Thyroid gland (tissue), 4 donors: Measurements from ENCODE around the gene PARD3. TPM values are rescaled to one million over a fixed set of nuclear protein-coding genes. Genes with fewer than 3 reads are reported as not detected.

Experiments
- DNase-seq, 2 donors: peaks; one replicate each; pipeline ENCODE4 v3.0.0-alpha.2; 2019
- H3K27ac ChIP-seq, 3 donors: fragments of 200-600 bp; sonication (generic); 1 replicate in 2 of 3; 2 replicates in 1 of 3; pipeline ENCODE4 v1.5.1; 2016 to 2019; ENCODE audit warnings: mild to moderate bottlenecking in 1 of 3, moderate library complexity in 1 of 3
- H3K27me3 ChIP-seq: fragments of 200-600 bp; sonication (generic); one replicate; pipeline ENCODE4 v1.5.1; 2019
- H3K36me3 ChIP-seq, 2 donors: fragments of 200-600 bp; sonication (generic); one replicate each; pipeline ENCODE4 v1.5.1; 2016 to 2019
- H3K4me1 ChIP-seq, 2 donors: fragments of 200-600 bp; sonication (generic); one replicate each; pipeline ENCODE4 v1.5.1; 2017 to 2019
- H3K4me3 ChIP-seq, 3 donors: fragments of 200-600 bp; sonication (generic); replicated peaks in 1 of 3; 1 replicate in 2 of 3; 2 replicates in 1 of 3; pipeline ENCODE4 v1.5.1; 2016; ENCODE audit warnings: mild to moderate bottlenecking in 1 of 3
- H3K9me3 ChIP-seq: fragments of 200-600 bp; sonication (generic); one replicate; pipeline ENCODE4 v1.5.1; 2017
- POLR2A ChIP-seq, 2 donors: fragments of 450-650 bp; IDR thresholded peaks; one replicate each; pipeline ENCODE4 v1.6.1; 2017; ENCODE audit warnings: antibody characterized with exemption in 2 of 2, mild to moderate bottlenecking in 2 of 2, moderate library complexity in 1 of 2
- WGBS, 2 donors: methylation state at CpG; one replicate each; pipeline ENCODE4 v1.1.5; 2017; 5-methylcytosine and 5-hydroxymethylcytosine counted together
- intact Hi-C: fragments of 100-400 bp; cut with DNase I; formaldehyde crosslinking; loops from one replicate; pipeline ENCODE4 v1.15.1; 2023
- total RNA-seq, 4 donors: library from RNA; depleted of rRNA; stranded (reverse); fragments of >200 nt; gene quantifications; one replicate each; pipeline ENCODE4 v1.2.3, GENCODE V29; 2016
- TF ChIP-seq, protein P1 (sequence below), 6 experiments: fragments of 200-600 bp in 3 of 6; fragments of 450-650 bp in 3 of 6; sonication (generic) in 3 of 6; IDR thresholded peaks; one replicate each; pipeline ENCODE4 v1.5.1; 2016 to 2019; ENCODE audit warnings: antibody characterized with exemption in 6 of 6, mild to moderate bottlenecking in 2 of 6, inconsistent platforms in 1 of 6, moderate library complexity in 1 of 6

The PARD3 gene
- total RNA-seq, 4 donors from 2014 or later, result 48.6 to 88.4 (median 57.7) TPM

DNA sequence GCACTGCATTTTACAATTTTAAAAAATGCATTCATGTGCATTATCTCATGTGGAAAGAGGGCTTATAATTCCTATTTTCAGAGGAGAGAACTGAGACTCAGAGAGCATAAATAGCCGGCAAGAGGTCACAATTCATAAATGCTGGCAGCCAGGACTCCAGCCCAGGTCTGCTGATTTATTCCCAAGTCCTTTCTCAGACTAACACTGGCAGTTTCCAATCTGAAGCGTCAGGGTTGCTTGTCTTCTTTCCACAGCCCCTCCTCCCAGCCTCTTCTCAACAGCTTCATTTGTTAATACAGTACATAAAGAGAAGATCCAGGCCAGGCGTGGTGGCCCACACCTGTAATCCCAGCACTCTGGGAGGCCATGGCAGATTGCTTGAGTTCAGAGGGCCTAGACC lies 108.9 kb downstream of the PARD3 start:
- 83 to 86% methylated on average over 3 of the region's 3 CpGs for WGBS, 2 donors
- no peaks in the 10 kb centered on the region for H3K36me3 ChIP-seq
- H3K4me1 ChIP-seq, result peaks cover 10 to 44% of the 10 kb centered on the region in 2 donors
- TF ChIP-seq, protein P1, sequence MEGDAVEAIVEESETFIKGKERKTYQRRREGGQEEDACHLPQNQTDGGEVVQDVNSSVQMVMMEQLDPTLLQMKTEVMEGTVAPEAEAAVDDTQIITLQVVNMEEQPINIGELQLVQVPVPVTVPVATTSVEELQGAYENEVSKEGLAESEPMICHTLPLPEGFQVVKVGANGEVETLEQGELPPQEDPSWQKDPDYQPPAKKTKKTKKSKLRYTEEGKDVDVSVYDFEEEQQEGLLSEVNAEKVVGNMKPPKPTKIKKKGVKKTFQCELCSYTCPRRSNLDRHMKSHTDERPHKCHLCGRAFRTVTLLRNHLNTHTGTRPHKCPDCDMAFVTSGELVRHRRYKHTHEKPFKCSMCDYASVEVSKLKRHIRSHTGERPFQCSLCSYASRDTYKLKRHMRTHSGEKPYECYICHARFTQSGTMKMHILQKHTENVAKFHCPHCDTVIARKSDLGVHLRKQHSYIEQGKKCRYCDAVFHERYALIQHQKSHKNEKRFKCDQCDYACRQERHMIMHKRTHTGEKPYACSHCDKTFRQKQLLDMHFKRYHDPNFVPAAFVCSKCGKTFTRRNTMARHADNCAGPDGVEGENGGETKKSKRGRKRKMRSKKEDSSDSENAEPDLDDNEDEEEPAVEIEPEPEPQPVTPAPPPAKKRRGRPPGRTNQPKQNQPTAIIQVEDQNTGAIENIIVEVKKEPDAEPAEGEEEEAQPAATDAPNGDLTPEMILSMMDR (IDR thresholded peaks at IDR 0.05), result no peak
- no peak for TF ChIP-seq POLR2A (IDR thresholded peaks at IDR 0.05)
- H3K9me3 ChIP-seq, result no peaks in the 10 kb centered on the region
- H3K27me3 ChIP-seq, result no peaks in the 10 kb centered on the region
- H3K4me3 ChIP-seq, result no peak overlapping the region
- intact Hi-C loops, result no loop called here
- DNase-seq, result no peak
- no peak overlapping the region for H3K27ac ChIP-seq

GRCh38 chr10:34705563-34705962 lies 109.5 kb downstream of the PARD3 start:
- peaks cover 10 to 44% of the 10 kb centered on the region in 2 donors for H3K4me1 ChIP-seq
- TF ChIP-seq, protein P1 (IDR thresholded peaks at IDR 0.05), result no peak
- TF ChIP-seq POLR2A (IDR thresholded peaks at IDR 0.05), result no peak
- H3K27me3 ChIP-seq, result no peaks in the 10 kb centered on the region
- no peaks in the 10 kb centered on the region for H3K36me3 ChIP-seq
- no peak for DNase-seq
- no peak overlapping the region for H3K4me3 ChIP-seq
- 74 to 90% methylated on average over 1 of the region's 1 CpG for WGBS, 2 donors
- intact Hi-C loops, result no loop called here
- no peaks in the 10 kb centered on the region for H3K9me3 ChIP-seq
- no peak overlapping the region for H3K27ac ChIP-seq

- WGBS, 2 donors, result 33 to 37% methylated on average over 2 of the region's 2 CpGs
- H3K27ac ChIP-seq, result peak overlapping the region in 2 of 3 donors; percentile 7 to 59
- no peak for DNase-seq
- no peak overlapping the region for H3K4me3 ChIP-seq
- no peaks in the 10 kb centered on the region for H3K9me3 ChIP-seq
- intact Hi-C loops, result no loop called here
- peaks cover 10 to 42% of the 10 kb centered on the region in 2 donors for H3K4me1 ChIP-seq
- TF ChIP-seq POLR2A (IDR thresholded peaks at IDR 0.05), result no peak
- no peaks in the 10 kb centered on the region for H3K27me3 ChIP-seq
- no peaks in the 10 kb centered on the region for H3K36me3 ChIP-seq
Observed at GRCh38 chr10:34704526-34705184, 110.4 kb downstream of the PARD3 start.

GRCh38 chr10:34702982-34703381 lies 112.1 kb downstream of the PARD3 start:
- no peak for TF ChIP-seq POLR2A (IDR thresholded peaks at IDR 0.05)
- TF ChIP-seq, protein P1 (IDR thresholded peaks at IDR 0.05), result no peak
- Histone ChIP-seq H3K36me3 (no peaks in the 10 kb centered on the region), H3K27ac (peak overlapping the region in 1 of 3 donors; percentile 12), H3K9me3 (no peaks in the 10 kb centered on the region), H3K27me3 (no peaks in the 10 kb centered on the region), H3K4me1 (peaks cover 25 to 57% of the 10 kb centered on the region in 2 donors), H3K4me3 (no peak overlapping the region)
- WGBS, 2 donors, result 80 to 81% methylated on average over 2 of the region's 2 CpGs
- DNase-seq, result no peak
- intact Hi-C loops, result no loop called here

DNA sequence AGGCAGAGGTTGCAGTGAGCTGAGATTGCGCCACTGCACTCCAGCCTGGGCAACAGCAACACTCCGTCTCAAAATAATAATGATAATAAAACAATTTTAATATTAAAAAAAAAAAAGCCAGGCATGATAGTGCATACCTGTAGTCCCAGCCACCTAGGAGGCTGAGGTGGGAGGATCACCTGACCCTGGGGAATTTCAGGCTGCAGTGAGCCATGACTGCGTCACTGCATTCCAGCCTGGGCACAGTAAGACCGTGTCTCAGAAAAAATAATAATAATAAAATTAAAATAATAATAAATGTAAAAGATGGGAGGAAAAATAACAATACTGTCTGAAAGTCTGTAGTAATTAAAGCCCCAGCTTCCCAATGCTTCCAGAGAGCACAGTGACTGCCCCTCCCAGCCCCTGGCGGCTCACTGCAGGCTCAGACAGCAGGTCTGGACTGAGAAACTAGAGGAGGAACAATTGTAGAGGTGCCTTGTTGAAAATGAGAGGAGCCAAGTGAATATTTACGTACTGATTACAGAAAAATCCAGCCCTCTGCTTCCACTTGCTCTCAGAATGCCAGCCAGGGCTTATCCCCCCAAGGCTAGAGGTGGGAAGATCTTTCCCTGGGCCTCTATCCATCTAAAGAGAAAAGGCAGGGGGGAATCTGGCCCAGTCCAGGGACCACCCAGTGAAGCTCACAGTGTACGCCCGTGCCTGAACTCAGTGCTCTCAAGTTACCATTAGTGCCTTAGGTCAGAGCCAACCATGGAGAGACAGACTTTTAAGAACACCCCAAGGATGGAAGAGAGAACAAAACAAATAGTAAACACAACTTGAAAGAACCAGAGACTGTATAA lies 112.8 kb downstream of the PARD3 start:
- H3K27ac ChIP-seq, result peak overlapping the region in 2 of 3 donors; percentile 1 to 12
- H3K36me3 ChIP-seq, result no peaks in the 10 kb centered on the region
- no peaks in the 10 kb centered on the region for H3K9me3 ChIP-seq
- H3K4me3 ChIP-seq, result no peak overlapping the region
- intact Hi-C loops, result no loop called here
- no peak for DNase-seq
- TF ChIP-seq, protein P1 (IDR thresholded peaks at IDR 0.05), result no peak
- TF ChIP-seq POLR2A (IDR thresholded peaks at IDR 0.05), result no peak
- 81 to 82% methylated on average over 8 of the region's 8 CpGs for WGBS, 2 donors
- peaks cover 30 to 57% of the 10 kb centered on the region in 2 donors for H3K4me1 ChIP-seq
- no peaks in the 10 kb centered on the region for H3K27me3 ChIP-seq
